Measurements from ENCODE around the gene MMEL1. TPM values are rescaled to one million over a fixed set of nuclear protein-coding genes. Genes with fewer than 3 reads are reported as not detected.

MMEL1 gene
- total RNA-seq, 1 experiment from 2014 or later, result not detected

DNA sequence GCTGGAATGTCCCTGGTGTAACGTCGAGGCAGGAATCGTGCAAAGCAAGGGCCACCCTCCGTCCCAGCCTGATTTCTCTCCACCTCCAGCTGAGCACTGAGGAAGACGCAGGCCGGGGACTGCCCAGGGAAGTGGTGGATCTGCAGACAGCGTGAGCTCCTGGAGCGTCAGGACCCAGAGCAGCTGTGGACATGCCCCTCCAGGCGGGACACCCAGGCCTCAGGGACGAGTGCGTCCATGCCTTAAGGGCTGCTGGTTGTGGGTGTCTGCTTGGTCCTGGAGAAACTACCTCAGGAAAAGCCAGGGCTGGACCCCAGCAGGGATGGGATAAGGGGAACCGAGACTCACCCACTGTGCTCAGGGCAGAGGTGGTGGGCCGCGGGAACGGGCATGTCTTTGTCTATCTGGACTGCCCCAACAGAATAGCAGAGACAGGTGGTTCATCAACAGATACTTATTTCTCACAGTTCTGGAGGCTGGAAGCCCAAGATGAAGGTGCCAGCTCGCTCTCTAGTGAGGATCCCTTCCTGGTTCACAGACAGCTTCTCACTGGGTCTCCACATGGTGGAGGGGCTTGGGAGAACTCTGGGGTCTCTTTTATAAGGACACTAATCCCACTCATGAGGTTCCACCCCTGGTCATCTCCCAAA is 5.8 kb upstream of the MMEL1 start:
- no peak for TF ChIP-seq CTCF (IDR thresholded peaks at IDR 0.05; ENCODE audit: unreplicated experiment)
- ChIA-PET CTCF (interaction anchor here (0.6 to 1.5 kb wide), 3 partner anchors 16 to 91 kb away, joined by 3 to 4 read pairs (median 3); no protein-coding TSS in a partner anchor), POLR2A (no interaction called here)
- BruUV-seq (replicated peaks), result no TSS peak
- no peak for DNase-seq (ENCODE audit: unreplicated experiment)
- intact Hi-C loops (cut with micrococcal nuclease), result no loop called here
- Mint-ChIP-seq H3K4me3 (ENCODE audit: unreplicated experiment) (no peak overlapping the region), H3K27ac (ENCODE audit: low read depth, unreplicated experiment) (no peak overlapping the region), H3K27me3 (ENCODE audit: insufficient read depth, unreplicated experiment) (no peaks in the 10 kb centered on the region), H3K4me1 (ENCODE audit: insufficient read depth, unreplicated experiment) (peaks cover 11% of the 10 kb centered on the region), H3K36me3 (ENCODE audit: insufficient read depth, unreplicated experiment) (peaks cover 5% of the 10 kb centered on the region), H3K9me3 (ENCODE audit: unreplicated experiment) (no peaks in the 10 kb centered on the region)

DNA sequence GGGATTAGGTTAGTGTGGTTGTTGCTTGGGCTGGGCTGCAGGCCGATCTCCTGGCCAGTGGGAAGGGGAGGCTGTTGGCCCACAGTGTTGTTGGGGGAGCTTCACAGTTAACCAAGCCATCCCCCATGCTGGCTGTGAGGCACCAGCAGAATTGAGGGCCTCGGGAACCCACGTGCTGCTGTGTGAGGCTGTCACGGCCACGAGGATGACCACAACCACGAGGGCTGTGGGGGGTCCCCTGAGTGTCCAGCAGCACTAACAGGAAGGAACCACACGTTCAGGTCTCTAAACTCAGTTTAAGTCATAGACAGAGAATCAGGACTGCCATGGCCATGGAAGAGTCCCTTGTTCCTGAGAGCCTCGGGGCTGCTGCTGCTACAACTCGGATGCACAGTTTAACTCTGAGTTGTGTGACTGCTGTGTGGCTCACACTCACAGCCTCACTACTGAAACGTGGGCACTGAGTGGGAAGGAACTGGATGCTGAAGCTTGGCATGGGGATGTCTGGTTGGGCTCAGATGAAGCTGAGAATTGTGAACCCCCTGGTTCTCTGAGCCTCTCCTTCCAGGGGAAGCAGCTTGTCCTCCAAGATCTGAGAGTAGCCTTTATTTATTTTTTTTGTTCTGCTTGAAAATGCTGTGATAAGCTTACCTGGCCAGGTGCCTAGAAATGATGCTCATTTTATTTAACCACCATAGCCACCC is 4.8 kb upstream of the MMEL1 start:
- intact Hi-C loops (cut with micrococcal nuclease), result no loop called here
- H3K36me3 Mint-ChIP-seq (ENCODE audit: insufficient read depth, unreplicated experiment), result peaks cover 5% of the 10 kb centered on the region
- H3K27me3 Mint-ChIP-seq (ENCODE audit: insufficient read depth, unreplicated experiment), result no peaks in the 10 kb centered on the region
- peaks cover 10% of the 10 kb centered on the region for H3K4me1 Mint-ChIP-seq (ENCODE audit: insufficient read depth, unreplicated experiment)
- CTCF ChIA-PET, result interaction anchor here (1.5 kb wide), 1 partner anchor 89 kb away, joined by 4 read pairs; no protein-coding TSS in a partner anchor
- DNase-seq (ENCODE audit: unreplicated experiment), result no peak
- POLR2A ChIA-PET, result no interaction called here
- H3K27ac Mint-ChIP-seq (ENCODE audit: low read depth, unreplicated experiment), result peak overlapping the region; percentile 18
- no peak overlapping the region for H3K4me3 Mint-ChIP-seq (ENCODE audit: unreplicated experiment)
- no peaks in the 10 kb centered on the region for H3K9me3 Mint-ChIP-seq (ENCODE audit: unreplicated experiment)
- BruUV-seq (replicated peaks), result no TSS peak
- no peak for TF ChIP-seq CTCF (IDR thresholded peaks at IDR 0.05; ENCODE audit: unreplicated experiment)

DNA sequence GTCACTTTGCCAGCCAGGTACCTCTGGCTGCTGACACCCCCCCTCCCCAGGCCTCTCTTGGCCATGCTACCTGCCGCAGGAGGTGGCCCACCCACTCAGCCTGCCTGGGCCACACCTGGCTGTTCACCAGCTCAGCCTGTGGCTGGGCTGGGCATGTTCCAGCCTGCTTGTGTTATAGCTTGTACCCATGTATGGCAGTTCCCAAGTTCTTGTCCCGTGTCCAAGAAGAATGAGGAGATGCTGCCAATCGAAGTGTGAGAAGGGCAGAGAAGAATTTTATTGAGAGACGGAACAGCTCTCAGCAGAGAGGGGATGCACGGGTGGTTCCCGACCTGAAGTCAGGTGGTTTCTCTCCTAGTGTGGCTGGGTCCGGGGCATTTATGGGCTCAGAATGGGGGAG is 3.9 kb upstream of the MMEL1 start:
- peak; percentile 44 for DNase-seq (ENCODE audit: unreplicated experiment)
- no peak overlapping the region for H3K4me3 Mint-ChIP-seq (ENCODE audit: unreplicated experiment)
- H3K9me3 Mint-ChIP-seq (ENCODE audit: unreplicated experiment), result no peaks in the 10 kb centered on the region
- no TSS peak for BruUV-seq (replicated peaks)
- ChIA-PET CTCF (no interaction called here), POLR2A (no interaction called here)
- TF ChIP-seq CTCF (IDR thresholded peaks at IDR 0.05; ENCODE audit: unreplicated experiment), result no peak
- H3K27me3 Mint-ChIP-seq (ENCODE audit: insufficient read depth, unreplicated experiment), result no peaks in the 10 kb centered on the region
- peaks cover 5% of the 10 kb centered on the region for H3K36me3 Mint-ChIP-seq (ENCODE audit: insufficient read depth, unreplicated experiment)
- intact Hi-C loops (cut with micrococcal nuclease), result no loop called here
- peak overlapping the region; percentile 18 for H3K27ac Mint-ChIP-seq (ENCODE audit: low read depth, unreplicated experiment)
- peaks cover 5% of the 10 kb centered on the region for H3K4me1 Mint-ChIP-seq (ENCODE audit: insufficient read depth, unreplicated experiment)

GRCh38 chr1:2635361-2636010 is 2.7 kb upstream of the MMEL1 start:
- Mint-ChIP-seq H3K36me3 (ENCODE audit: insufficient read depth, unreplicated experiment) (peaks cover 5% of the 10 kb centered on the region), H3K4me1 (ENCODE audit: insufficient read depth, unreplicated experiment) (peaks cover 5% of the 10 kb centered on the region), H3K27ac (ENCODE audit: low read depth, unreplicated experiment) (no peak overlapping the region), H3K9me3 (ENCODE audit: unreplicated experiment) (peaks cover 3% of the 10 kb centered on the region), H3K27me3 (ENCODE audit: insufficient read depth, unreplicated experiment) (no peaks in the 10 kb centered on the region), H3K4me3 (ENCODE audit: unreplicated experiment) (no peak overlapping the region)
- no peak for DNase-seq (ENCODE audit: unreplicated experiment)
- TF ChIP-seq CTCF (IDR thresholded peaks at IDR 0.05; ENCODE audit: unreplicated experiment), result no peak
- ChIA-PET CTCF (interaction anchor here (0.6 kb wide), 1 partner anchor 22 kb away, joined by 3 read pairs; no protein-coding TSS in a partner anchor), POLR2A (interaction anchor here (0.6 kb wide), 1 partner anchor 16 kb away, joined by 3 read pairs; no protein-coding TSS in a partner anchor)
- intact Hi-C loops (cut with micrococcal nuclease), result no loop called here
- BruUV-seq (replicated peaks), result no TSS peak
